Dendritic cell treated with granulocyte-macrophage colony-stimulating factor and Interleukin-4, amounts not matched to agents 40 ng/mL and 50 ng/mL, for 4 days (primary cell): ENCODE results near the gene MARK2.

Source experiments
- H3K27ac Mint-ChIP-seq: one replicate; pipeline ENCODE4 v1.8.0; 2022; ENCODE audit warnings: mild to moderate bottlenecking, mixed read lengths
- H3K27me3 Mint-ChIP-seq: one replicate; pipeline ENCODE4 v1.8.0; 2022; ENCODE audit warnings: mild to moderate bottlenecking, mixed read lengths
- H3K36me3 Mint-ChIP-seq: one replicate; pipeline ENCODE4 v1.8.0; 2022; ENCODE audit warnings: low read depth, mixed read lengths
- H3K4me1 Mint-ChIP-seq: one replicate; pipeline ENCODE4 v1.8.0; 2022; ENCODE audit warnings: low read depth, mixed read lengths
- H3K4me3 Mint-ChIP-seq: one replicate; pipeline ENCODE4 v1.8.0; 2022; ENCODE audit warnings: mild to moderate bottlenecking, moderate library complexity, mixed read lengths
- H3K9me3 Mint-ChIP-seq: one replicate; pipeline ENCODE4 v1.8.0; 2022; ENCODE audit warnings: mixed read lengths
- intact Hi-C: fragments of 100-400 bp; cut with micrococcal nuclease; formaldehyde crosslinking; loops from one replicate; pipeline ENCODE4 v1.15.0; 2022

The MARK2 gene

DNA sequence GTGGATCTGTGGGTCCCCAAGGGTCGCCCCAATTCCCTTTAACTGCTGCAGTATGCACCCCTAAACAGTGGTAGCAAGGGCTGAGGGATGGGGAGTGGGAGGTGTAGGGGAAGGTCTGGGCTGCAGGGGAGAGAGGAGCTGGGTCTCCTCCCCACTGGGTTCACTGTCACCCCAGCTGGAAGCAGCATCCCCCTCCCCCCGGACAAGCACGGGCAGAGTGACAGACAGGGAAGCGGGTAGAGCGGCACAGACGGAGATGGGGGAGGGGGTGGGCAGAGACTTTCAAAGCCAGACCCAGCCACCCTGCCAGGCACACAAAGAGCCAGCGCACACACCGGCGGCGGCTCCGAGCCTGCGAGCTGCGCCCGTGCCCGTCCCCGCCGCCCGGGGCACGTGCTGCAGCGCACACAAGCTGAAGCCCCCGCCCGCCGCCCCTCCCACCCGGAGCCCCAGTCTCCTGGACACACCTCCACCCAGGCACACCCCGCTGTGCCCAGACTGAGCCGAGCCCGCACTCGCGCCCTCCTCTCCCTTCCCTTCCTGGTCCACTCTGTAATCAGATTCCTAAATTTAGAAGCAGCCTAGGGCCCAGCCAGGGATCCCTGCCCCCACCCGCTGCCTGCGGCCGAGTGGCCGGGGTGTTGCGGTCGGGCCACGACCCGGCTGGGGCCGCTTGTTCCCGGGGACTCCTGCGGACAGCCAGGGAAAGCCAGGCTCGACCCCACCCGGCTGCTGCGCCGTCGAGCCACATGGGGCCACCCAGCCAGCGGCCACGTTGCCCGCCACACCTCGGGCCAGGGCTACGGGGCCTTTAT, 79.0 kb downstream of the MARK2 start:
- peaks cover 40% of the 10 kb centered on the region for H3K4me1 Mint-ChIP-seq
- peaks cover 7% of the 10 kb centered on the region for H3K36me3 Mint-ChIP-seq
- H3K27me3 Mint-ChIP-seq, result peaks cover 82% of the 10 kb centered on the region
- peak overlapping the region; percentile 55 for H3K4me3 Mint-ChIP-seq
- peak overlapping the region; percentile 54 for H3K27ac Mint-ChIP-seq
- intact Hi-C loops, result no loop called here
- no peaks in the 10 kb centered on the region for H3K9me3 Mint-ChIP-seq

DNA sequence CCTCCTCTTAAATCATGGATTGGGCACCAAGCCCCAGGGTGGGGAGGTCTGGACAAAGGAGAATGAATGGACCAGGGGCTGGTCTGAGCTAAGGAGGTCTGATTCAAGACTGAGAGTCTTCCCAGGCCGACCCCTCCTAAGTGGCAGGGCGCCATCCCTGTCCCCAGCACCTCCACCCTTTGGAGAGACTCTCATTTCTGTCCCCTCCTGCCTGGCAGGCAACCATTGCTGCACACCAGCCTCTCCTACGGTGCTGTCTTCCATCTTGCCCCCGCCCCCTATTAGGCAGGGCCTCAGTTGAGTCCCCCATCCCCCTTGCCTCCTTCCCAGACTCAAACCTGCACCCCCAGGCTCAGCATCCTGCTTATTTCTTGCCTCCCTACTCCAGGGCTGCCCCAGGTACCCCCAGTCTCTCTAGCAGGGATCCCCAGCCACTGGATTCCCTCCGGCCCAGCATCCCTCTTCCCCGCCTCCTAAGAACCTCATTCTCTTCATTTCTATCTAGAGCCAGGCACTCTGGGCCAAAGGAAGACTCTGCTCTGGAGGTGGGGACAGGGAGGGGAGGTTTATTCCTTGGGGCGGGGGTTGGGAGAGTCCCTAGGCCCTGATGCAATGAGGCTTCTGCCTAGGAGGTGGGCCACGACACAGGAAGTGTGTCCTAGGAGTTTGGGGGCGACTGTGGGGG, 79.7 kb downstream of the MARK2 start:
- Mint-ChIP-seq H3K27ac (peak overlapping the region; percentile 54), H3K4me1 (peaks cover 47% of the 10 kb centered on the region), H3K36me3 (peaks cover 3% of the 10 kb centered on the region), H3K4me3 (no peak overlapping the region), H3K27me3 (peaks cover 86% of the 10 kb centered on the region), H3K9me3 (no peaks in the 10 kb centered on the region)
- intact Hi-C loops, result no loop called here

DNA sequence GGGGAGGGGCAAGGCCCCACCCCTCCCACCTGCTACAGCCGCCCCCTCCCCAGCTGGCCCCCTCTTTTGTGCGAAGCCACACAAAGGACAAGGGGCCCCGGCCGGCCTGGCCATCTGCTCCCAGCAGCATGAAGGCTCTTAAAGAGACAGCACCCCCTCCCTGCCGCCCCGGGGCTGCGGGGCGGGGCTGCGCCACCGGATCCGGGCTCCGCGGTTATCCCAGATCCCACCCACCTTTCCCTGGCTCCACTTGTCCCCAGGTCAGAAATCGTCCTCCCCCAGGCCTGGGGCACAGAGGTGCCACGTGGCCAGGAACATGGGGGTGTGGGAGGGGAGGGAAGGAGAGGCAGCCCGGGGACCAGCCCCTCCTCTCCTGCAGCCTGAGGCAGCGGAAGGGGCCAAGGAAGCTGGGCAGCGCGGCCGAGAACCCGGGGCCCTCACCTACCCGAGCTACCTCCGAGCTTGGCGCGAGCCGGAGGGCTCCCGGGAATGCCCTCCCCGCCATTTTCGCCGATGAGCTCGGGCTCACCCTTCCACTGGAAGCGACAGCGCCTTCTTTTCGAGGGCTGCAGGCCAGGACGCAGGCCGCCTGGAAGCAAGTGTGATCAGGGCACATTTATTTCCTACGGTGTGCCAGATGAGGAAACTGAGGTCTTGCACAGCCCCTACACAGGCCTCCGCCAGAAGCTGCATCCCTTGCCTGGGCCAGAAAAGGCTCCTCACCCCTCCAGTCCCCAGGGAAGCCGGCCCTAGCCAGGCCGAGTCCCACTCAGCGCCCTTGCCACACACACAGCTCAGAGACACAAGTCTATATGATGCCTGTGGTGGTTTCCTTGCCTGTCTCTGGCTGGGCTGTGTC, 80.6 kb downstream of the MARK2 start:
- intact Hi-C loops, result no loop called here

DNA sequence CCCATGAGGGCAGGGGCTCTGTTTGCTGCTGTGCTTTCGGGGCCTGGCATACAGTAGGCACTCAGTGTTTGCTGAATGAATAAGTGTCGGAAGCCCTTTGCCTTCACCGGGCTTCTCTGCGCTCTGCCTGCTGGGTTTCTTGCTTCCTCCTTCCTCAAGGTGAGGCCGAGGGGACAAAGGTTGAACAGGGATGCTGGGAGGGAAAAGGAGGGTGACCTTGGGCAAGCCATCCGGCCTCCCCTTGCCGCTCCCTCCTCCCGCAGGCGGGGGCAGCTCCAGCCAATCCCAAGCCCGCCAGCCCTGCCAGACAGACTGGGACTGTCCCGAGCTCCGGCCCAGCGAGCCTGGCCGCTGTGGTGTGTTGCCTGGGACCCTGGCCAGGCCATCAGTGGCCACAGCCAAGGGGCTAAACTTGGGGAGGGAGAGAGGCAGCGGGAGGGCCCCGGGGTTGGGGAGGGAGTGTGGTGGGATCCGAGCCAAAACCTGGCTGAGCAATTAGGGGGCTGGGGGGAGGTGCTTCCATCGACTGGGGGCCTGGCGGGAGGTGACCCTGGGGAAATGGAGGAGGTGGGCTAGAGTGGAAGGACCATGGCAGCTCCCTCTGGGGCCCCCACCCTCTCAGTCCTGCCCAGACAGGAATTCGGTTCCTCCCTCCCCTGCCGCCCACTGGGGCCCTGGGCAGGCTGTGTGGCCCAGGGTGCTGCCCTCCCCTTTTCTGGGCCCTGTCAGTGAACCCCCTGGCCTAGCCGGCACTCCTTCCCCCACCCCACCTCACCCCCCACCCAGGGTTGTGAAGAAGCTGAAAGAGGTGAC, 81.4 kb downstream of the MARK2 start:
- Mint-ChIP-seq H3K27me3 (peaks cover 77% of the 10 kb centered on the region), H3K4me1 (peaks cover 47% of the 10 kb centered on the region), H3K27ac (no peak overlapping the region), H3K36me3 (no peaks in the 10 kb centered on the region), H3K4me3 (no peak overlapping the region), H3K9me3 (no peaks in the 10 kb centered on the region)
- intact Hi-C loops, result no loop called here

More for the DNA sequence above, 80.6 kb downstream of the MARK2 start:
- Mint-ChIP-seq H3K9me3 (no peaks in the 10 kb centered on the region), H3K27ac (no peak overlapping the region), H3K27me3 (peaks cover 83% of the 10 kb centered on the region), H3K4me1 (peaks cover 47% of the 10 kb centered on the region), H3K36me3 (no peaks in the 10 kb centered on the region), H3K4me3 (peak overlapping the region; percentile 62)

DNA sequence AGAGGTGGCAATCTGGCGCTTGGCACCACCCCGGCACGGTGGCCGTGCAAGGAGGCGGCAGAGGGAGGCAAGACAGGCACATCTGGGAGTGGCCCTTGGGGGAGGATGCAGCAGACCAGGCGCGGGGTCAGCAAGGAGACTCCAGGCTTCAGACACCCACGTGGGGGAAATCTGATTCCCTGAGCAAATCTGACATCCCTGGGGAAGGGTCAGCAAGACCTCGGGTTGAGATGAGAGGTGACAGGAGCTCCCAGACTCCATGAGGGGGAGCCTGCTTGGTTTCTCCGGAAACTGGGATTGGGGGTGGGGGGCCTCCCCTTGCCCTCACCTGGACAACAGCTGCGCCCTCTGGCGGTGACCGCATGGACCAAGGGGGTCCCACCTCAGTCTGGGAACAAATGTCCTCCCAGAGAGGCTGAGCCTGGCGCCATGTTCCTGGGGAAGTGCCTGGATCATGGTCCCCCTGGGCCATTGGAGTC, 82.1 kb downstream of the MARK2 start:
- intact Hi-C loops, result no loop called here
- Mint-ChIP-seq H3K36me3 (no peaks in the 10 kb centered on the region), H3K4me3 (no peak overlapping the region), H3K4me1 (peaks cover 43% of the 10 kb centered on the region), H3K9me3 (no peaks in the 10 kb centered on the region), H3K27ac (no peak overlapping the region), H3K27me3 (peaks cover 75% of the 10 kb centered on the region)

DNA sequence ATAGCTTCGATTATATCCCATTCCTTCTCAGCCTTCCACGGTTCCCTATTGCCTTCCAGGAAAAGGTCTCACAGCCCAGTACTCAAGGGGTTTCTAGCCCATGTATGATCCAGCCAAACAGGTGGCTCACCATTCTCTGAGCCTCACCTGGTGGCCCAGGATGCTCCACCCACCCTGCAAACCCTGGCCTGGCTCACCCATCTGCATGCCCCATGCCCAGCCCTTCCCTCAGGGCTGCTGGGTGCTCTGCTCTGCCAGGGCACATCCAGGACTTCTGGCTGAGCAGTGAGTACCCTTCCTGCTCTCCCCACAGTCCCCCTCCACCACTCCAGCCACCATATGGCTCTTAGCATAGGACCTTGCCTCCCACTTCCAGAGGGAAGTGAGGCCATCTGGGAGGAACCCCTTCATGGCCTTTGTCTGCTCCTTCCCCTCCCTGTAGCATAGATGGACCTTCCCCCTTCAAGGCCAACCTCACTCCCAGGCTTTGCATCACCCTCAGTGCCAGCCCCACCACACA, 83.8 kb downstream of the MARK2 start:
- Mint-ChIP-seq H3K36me3 (no peaks in the 10 kb centered on the region), H3K27ac (no peak overlapping the region), H3K27me3 (peaks cover 72% of the 10 kb centered on the region), H3K4me1 (peaks cover 32% of the 10 kb centered on the region), H3K4me3 (no peak overlapping the region), H3K9me3 (no peaks in the 10 kb centered on the region)
- intact Hi-C loops, result no loop called here

DNA sequence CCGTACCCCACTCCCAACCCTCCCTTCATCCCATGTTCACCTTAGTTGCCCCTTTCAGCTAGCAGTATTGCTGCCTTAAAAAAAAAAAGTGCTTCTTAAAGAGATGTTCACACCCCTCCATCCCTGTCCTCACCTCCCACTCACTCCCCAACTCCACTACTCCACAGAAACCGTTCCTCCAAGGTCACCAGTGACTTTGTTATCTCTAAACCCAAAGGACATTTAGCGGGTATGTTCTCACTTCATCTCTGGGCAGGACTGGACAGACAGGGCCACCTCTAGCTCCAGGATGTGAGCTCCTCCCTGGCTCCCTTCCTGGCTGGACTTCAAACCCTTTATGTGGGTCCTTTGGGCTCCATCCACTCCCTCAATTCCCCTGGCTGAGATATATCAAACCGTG, 84.4 kb downstream of the MARK2 start:
- Mint-ChIP-seq H3K27ac (no peak overlapping the region), H3K4me1 (peaks cover 27% of the 10 kb centered on the region), H3K27me3 (peaks cover 71% of the 10 kb centered on the region), H3K36me3 (no peaks in the 10 kb centered on the region), H3K9me3 (no peaks in the 10 kb centered on the region), H3K4me3 (no peak overlapping the region)
- intact Hi-C loops, result no loop called here

DNA sequence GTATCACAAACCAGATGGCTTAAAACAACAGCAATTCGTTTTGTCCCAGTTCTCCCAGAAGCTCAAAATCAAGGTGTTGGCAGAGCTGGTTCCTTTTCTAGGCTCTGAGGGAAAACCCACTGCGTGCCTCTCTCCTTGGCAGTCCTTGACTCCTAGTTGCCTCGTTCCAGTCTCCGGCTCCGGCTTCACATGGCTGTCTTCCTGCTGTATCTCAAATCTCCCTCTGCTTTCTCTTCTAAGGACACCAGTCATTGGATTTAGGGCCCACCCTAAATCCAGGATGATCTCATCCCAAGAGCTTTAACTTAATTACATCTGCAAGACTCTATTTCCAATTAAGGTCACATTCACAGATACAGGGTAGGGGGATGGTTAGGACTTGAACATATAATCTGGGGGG, 90.7 kb downstream of the MARK2 start:
- Mint-ChIP-seq H3K27me3 (peaks cover 30% of the 10 kb centered on the region), H3K4me3 (no peak overlapping the region), H3K9me3 (no peaks in the 10 kb centered on the region), H3K36me3 (no peaks in the 10 kb centered on the region), H3K27ac (no peak overlapping the region), H3K4me1 (peaks cover 5% of the 10 kb centered on the region)
- intact Hi-C loops, result no loop called here

DNA sequence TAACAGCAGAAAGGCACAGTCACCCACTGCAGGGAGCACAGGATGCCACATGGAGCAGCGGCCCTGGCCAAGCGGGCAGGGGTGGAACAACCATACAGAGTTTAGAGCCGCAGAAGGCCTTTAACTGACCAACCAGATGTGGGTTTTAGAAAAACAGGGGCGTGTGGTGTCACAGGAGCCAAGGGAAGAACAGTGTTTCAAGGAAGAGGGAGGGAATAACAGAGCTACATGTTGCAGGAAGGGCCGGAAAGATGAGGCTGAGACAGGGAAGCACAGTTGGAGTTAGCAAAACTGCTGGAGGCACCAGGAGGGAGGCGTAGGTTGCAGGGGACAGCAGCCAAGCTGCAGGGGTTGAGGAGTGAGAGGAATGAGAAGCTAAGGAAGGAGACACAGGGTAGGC, 92.1 kb downstream of the MARK2 start:
- no peaks in the 10 kb centered on the region for H3K36me3 Mint-ChIP-seq
- H3K4me3 Mint-ChIP-seq, result no peak overlapping the region
- no peak overlapping the region for H3K27ac Mint-ChIP-seq
- intact Hi-C loops, result no loop called here
- peaks cover 26% of the 10 kb centered on the region for H3K27me3 Mint-ChIP-seq
- H3K4me1 Mint-ChIP-seq, result peaks cover 5% of the 10 kb centered on the region
- H3K9me3 Mint-ChIP-seq, result no peaks in the 10 kb centered on the region

DNA sequence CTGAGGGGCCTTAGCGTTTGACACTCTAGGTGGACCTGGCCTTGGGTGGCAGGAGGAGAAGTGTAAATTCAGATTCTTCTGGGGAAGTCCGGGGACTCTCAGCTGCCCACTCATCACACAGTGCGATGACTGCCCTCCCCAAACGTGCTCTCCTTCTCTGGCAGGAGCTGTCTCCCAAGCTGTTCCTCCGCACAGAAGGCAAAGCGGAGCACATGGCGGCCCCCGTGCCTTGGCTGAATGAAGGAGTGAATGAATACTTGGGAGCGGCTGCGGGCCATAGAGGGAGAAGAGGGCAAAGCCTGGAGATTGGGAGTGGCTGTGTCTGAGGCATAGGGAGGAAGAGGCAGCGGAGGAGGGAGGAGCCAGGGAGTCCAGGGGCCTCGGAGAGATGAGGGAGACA, 93.0 kb downstream of the MARK2 start:
- intact Hi-C loops, result no loop called here
- Mint-ChIP-seq H3K9me3 (no peaks in the 10 kb centered on the region), H3K27ac (no peak overlapping the region), H3K4me1 (peaks cover 5% of the 10 kb centered on the region), H3K27me3 (peaks cover 19% of the 10 kb centered on the region), H3K36me3 (no peaks in the 10 kb centered on the region), H3K4me3 (no peak overlapping the region)

DNA sequence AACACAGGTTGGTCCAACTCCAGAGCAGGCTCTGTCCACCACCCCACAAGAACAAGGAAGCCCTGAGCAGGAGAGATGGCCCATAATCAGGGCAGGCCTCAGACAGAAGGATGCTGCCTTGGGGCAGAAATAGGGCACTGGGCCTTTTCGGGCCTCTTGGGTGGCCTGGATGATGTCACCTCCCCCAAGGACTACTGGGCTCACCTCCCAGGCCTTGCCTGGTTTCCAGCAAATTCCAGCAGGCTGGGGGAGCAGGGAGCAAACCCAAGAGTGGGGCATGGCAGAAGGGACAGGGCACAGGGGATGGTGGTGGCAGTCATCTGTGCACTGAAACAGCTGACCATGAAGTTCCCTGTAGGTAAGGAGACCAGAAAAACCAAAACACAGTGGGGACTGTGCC, 94.5 kb downstream of the MARK2 start:
- Mint-ChIP-seq H3K9me3 (no peaks in the 10 kb centered on the region), H3K36me3 (no peaks in the 10 kb centered on the region), H3K27ac (no peak overlapping the region), H3K4me1 (peaks cover 11% of the 10 kb centered on the region), H3K4me3 (no peak overlapping the region), H3K27me3 (peaks cover 22% of the 10 kb centered on the region)
- intact Hi-C loops, result no loop called here

DNA sequence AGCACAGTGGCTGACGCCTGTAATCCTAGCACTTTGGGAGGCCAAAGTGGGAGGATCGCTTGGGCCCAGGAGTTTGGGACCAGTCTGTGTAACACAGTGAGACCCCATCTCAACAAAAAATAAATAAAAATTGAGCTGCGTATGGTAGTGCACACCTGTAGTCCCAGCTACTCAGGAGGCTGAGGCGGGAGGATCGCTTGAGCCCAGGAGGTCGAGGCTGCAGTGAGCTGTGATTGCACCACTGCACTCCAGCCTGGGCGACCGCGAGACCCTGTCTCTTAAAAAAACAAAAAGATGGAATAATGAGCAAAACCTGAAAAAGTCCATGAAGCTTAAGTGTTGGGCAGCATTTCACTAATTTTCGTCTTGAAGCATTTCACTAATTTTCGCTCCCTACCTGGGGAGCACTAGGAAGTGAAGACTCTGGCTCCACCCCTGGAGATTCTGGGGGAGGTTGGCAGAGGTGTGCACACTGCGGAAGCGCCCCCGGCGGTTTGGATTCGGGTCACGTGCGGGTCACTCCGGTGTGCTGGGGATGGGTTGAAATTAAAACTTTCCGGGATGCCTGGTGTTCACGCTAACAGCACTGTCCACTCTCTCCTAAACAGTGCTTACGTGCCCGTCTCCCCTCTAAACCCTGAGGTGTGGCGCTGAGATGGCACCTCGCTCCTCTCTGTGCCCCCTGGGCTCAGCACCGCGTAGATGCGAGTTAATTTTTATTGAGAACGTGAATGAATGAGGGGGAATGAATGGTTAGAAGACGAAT, 99.0 kb downstream of the MARK2 start:
- Mint-ChIP-seq H3K4me1 (peaks cover 36% of the 10 kb centered on the region), H3K9me3 (no peaks in the 10 kb centered on the region), H3K27ac (peak overlapping the region; percentile 77), H3K4me3 (peak overlapping the region; percentile 86), H3K36me3 (peaks cover 8% of the 10 kb centered on the region), H3K27me3 (peaks cover 8% of the 10 kb centered on the region)
- intact Hi-C loops, result loop anchor here (2.0 kb wide), 1 partner anchor 99 kb away; the partner anchor contains the start of gene MARK2
